ENCODE measurements around the gene HDAC9. TPM values are rescaled to one million over a fixed set of nuclear protein-coding genes. Genes with fewer than 3 reads are reported as not detected.

Gene HDAC9
- total RNA-seq, 1 experiment from 2014 or later, result 19.5 TPM

DNA sequence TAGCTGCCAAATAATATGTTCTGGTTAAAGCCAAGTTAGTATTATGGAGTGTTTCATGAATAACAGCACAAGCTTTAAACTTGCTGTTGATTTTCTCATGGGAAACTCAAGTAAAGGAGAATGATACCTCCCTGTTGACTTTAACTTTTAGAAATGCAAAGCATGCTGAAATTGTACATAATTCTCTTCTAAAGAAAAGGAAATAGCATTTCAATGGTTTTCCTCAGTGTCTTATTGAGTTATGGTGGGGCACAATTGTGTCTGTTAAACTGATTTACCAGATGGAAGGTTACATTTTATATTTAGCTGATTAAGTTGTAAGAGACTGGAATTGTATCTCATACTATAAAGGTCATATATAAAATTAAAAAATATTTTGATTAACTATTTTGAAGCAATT, 119.3 kb downstream of the HDAC9 start:
- DNase-seq (ENCODE audit: low read depth), result no peak
- in situ Hi-C loops (cut with HindIII; ENCODE audit: low pct_unique_long_range_greater_than_20kb, low sequenced_read_pairs), result no loop called here

DNA sequence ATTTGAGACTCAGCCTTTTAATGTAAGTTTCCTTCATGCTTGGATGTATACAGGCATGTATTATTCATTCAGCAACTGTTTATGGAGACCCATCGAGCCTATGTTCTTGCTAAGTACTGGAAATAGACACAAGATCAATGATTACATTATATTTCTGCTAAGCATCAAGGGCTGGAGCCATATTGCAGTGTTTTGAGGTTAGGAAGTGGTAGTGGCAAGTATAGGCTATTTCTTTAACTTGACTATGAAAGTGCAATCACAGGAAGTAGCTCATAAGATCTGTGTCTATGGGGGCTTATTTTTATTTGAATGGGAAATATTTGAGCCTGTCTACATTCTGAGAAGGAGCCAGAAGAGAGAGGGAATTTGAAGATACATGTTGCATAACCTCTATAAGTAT, 123.8 kb downstream of the HDAC9 start:
- DNase-seq (ENCODE audit: low read depth), result no peak
- in situ Hi-C loops (cut with HindIII; ENCODE audit: low pct_unique_long_range_greater_than_20kb, low sequenced_read_pairs), result no loop called here

DNA sequence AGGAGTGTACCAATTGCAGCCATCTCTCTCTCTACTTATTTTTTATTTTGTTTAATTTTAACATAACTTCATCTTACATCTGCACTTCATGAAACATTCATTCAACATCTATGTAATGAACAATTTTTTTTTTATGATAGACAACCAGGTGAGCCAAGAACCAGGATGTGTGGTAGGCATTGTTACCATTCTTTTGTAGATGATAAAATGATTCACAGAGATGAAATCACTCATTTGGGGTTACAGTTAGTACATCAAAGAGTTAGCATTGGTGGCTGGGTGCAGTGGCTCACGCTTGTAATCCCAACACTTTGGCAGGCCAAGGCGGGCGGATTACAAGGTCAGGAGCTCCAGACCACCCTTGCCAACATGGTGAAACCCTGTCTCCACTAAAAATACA, 127.8 kb downstream of the HDAC9 start:
- in situ Hi-C loops (cut with HindIII; ENCODE audit: low pct_unique_long_range_greater_than_20kb, low sequenced_read_pairs), result no loop called here
- no peak for DNase-seq (ENCODE audit: low read depth)

DNA sequence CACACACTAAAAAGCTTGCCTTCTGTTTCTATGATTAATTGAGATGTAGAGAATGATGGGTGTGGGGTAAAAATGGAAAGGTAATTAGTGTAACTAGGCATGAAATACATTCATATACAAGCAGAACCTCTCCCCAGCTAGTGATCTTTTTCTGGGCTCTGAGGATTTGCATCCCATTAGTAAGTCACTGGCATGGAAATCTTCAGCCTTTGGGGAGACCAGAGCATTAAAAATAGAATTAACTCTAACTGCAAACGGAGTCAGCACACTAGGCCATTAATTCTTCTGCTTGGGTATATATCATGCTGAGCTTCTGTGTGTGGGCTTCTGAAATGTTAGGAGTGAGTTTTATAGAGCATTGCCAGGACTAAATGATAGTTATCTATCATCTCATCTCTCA, 128.9 kb downstream of the HDAC9 start:
- in situ Hi-C loops (cut with HindIII; ENCODE audit: low pct_unique_long_range_greater_than_20kb, low sequenced_read_pairs), result no loop called here

DNA sequence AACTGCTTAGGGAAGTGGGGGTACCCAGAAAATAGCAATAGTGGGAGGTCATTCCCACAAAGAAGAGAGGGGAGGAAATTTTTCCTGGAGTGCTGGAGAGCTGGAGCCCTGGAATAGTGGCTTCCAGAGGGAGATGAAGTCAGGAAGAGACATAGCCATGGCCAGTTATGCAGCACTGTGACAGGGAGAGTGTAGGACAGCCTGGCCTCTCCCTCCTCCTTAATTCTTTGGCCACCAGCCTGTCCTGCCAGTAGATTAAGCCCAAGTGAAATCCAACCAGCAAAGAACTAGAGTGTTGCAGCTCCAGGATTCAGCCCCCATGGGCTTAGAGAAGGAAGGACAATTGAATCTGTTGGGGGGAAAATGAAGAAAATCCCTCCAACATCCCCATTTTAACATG, 130.5 kb downstream of the HDAC9 start:
- in situ Hi-C loops (cut with HindIII; ENCODE audit: low pct_unique_long_range_greater_than_20kb, low sequenced_read_pairs), result no loop called here
- no peak for DNase-seq (ENCODE audit: low read depth)

More for the DNA sequence above, 128.9 kb downstream of the HDAC9 start:
- no peak for DNase-seq (ENCODE audit: low read depth)

DNA sequence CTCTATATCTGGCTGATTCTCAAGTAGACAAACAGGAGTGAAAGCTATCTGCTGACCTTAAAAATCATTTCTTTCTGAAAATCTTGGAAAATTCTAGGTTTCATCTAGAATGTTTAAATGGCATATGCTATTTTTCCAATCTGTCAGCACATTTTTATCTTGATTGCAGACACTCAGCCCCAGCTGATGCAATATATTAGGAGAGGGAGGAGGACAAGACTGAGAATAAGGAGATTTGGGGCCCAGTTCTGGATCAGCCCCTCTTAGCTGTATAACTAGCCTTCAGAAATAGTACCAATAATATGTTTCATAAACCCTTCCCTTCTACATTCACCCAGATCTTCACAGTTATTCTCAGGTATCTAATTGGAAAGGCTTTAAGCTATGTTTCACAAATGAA, 131.2 kb downstream of the HDAC9 start:
- in situ Hi-C loops (cut with HindIII; ENCODE audit: low pct_unique_long_range_greater_than_20kb, low sequenced_read_pairs), result no loop called here
- no peak for DNase-seq (ENCODE audit: low read depth)

DNA sequence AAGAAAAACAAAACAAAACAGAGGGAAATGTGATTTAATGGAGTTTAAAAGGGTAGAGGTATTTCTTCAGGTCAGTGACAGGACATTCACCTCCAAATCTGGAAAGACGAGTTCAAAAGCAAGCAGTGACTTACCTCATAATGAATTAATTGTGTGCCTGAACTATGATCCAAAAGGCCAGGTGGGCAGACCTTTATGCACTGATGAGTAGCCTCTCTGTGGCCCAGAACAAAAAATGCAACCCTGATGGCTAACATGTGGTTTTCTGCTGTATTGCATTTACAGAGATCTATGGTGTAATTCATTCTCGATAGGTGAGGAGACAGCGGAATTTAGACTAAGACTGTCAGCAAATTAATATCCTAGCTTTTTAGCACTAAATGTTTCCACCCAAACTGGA, 142.0 kb downstream of the HDAC9 start:
- in situ Hi-C loops (cut with HindIII; ENCODE audit: low pct_unique_long_range_greater_than_20kb, low sequenced_read_pairs), result no loop called here
- no peak for DNase-seq (ENCODE audit: low read depth)

DNA sequence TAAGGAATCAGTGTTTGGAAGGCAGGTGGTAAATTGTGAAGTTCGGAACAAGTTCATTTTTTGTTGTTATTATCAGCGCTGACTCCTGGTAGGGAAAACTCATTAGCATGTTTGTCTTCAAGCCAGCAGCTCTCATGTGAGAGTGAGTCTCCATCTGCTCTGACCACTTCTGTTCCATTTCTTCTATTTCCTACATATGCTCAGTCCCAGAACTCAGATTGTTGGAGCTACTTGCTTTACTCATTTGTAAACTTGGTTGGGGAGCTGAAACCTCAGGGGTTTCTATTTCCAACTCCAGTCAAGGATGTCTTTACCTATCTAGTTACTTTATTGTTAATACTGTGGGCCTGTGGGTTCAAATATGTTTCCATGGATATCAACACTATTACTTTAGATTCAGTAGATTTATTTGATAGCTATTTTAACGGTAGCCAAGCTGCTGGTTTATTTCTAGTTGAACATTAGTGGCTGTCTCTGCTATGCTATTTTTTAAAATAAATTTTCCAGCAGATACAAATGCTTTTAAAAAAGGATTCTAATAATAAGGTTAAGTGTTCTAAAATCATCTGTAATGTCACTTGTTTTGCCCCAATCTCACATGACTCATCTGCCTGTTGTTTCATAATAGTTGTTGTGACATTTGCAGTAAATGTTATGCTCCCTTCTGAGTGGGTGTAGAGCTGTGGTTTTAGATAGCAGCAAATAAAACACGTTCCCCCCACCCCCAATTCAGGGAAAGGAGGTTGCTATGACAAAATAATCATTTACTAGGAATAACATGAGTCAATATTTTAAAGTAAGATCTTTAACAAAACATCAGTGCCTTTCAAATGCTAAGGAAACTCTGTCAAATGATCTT, 143.3 kb downstream of the HDAC9 start:
- no peak for DNase-seq (ENCODE audit: low read depth)

DNA sequence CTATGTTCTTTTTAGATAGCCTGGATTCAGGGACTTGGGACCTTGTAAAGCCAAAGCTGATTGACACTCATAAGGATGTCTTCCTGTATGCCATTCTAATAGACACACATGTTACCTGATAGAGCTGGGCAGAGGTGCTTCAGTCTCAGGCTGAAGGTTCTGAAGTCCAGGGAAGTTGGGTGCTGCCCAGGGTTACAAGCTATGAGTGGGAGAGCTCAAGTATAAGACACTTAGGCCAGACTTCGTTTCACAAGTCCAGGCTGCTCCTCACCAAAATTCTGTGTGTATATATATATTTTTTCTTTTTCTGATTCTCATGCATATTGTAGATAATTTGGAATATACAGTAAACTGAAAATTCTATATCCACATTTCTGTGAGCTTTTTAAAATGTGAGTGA, 144.2 kb downstream of the HDAC9 start:
- no peak for DNase-seq (ENCODE audit: low read depth)
- in situ Hi-C loops (cut with HindIII; ENCODE audit: low pct_unique_long_range_greater_than_20kb, low sequenced_read_pairs), result no loop called here

More for the DNA sequence above, 143.3 kb downstream of the HDAC9 start:
- in situ Hi-C loops (cut with HindIII; ENCODE audit: low pct_unique_long_range_greater_than_20kb, low sequenced_read_pairs), result no loop called here

DNA sequence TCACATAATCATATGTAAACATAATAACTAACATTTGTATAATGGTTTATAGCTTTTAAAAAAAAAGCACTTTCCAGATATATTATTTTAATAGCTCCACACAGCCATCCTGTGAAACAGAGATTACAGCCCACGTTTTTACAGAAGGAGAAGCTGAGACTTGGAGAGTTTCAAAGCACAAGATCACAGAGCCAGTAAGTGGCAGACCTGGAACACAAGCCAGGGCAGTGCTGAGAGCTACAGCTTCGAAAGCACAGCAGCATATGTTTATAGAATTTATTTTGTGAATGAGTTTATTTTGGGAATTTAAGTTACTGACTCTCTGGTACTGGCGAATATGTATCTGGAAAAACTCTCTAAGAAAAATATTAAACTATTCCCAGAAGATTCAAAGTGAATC, 149.4 kb downstream of the HDAC9 start:
- in situ Hi-C loops (cut with HindIII; ENCODE audit: low pct_unique_long_range_greater_than_20kb, low sequenced_read_pairs), result no loop called here
- DNase-seq (ENCODE audit: low read depth), result no peak

DNA sequence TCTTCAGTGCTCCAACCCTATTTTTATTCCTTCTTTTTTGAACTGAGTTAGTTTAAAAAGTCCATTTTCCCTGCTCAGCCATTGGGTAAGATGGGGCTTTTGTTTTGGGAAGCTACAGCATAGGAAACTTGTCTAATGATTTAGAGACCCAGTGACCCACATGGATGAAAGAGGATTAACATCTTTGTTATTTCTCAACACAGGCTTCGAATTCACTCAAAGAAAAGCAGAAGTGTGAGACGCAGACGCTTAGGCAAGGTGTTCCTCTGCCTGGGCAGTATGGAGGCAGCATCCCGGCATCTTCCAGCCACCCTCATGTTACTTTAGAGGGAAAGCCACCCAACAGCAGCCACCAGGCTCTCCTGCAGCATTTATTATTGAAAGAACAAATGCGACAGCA, 152.0 kb downstream of the HDAC9 start:
- DNase-seq (ENCODE audit: low read depth), result no peak
- in situ Hi-C loops (cut with HindIII; ENCODE audit: low pct_unique_long_range_greater_than_20kb, low sequenced_read_pairs), result no loop called here

DNA sequence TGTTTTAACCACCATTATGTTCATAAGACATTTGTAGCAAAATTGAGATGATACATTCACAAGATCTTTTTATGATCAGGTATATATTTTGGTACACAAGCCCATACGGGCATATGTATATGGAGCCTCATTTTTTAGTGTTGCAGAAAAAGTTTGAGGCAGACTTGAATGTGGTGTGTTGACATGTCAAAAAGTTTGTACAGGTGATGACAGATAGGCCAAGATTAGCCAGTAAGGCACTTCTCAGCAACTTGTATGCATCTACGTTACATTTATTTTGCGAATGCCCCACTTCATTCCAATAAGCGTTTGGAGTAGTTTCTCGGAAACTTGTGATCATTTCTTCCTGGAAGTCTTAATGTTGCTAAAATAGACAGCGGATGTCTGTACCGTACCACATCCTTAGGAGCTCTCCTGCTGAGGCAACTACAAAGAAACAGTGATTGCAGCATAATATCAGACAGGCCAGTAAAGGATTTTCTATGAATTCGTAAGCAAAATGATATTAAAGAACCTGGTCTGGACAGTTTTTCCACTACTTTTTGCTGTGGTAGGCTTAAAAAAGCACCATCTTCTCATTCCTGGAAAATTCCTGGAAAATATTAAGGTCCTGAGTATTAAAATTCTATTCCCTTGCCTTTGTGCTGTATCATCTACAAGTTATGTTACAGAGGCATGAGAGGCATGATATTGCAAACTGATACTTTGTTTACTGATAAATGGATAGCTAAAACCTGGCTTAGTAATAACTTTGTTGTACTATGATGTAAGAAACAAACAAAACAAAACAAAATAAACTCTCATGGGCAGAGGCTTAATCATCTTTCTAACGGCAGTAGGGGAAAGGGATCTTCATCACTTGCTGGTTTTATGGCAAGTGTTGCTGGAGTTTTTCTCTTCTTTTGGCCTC, 153.6 kb downstream of the HDAC9 start:
- no peak for DNase-seq (ENCODE audit: low read depth)
- in situ Hi-C loops (cut with HindIII; ENCODE audit: low pct_unique_long_range_greater_than_20kb, low sequenced_read_pairs), result no loop called here

DNA sequence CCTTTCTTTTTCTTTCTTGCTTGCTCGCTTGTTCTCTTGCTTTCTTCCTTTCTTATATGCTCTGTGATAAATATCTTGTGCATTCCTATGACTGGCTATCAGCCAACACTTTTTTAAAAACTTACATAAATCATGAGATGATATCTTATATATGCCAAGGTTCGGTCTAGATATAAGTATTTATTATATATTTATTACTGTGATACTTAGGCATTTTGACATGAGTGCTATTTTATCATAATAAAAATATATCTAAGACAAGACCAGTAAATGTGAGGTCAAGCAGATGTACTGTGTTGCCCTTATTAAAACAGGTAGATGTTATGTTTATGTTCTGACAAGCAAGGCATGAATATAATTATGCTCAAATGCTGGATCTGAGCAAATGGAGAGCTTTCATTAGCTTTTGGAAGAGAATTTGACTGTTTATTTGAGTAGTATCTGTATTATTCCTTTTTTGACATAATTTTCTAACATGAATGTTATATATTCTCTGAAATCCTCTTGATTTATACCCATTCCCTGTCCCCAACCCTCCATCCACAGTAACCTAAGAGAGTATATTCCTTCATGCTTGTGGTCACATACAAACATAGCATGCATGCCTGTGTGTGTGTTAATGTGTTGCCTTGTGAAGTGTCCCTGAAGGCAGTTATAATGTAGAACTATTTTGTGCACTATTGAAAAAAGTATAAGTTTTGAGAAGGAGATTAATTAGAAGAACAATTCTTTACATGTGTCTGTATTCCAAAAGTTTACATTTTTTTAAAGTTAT, 158.0 kb downstream of the HDAC9 start:
- no peak for DNase-seq (ENCODE audit: low read depth)
- in situ Hi-C loops (cut with HindIII; ENCODE audit: low pct_unique_long_range_greater_than_20kb, low sequenced_read_pairs), result no loop called here

DNA sequence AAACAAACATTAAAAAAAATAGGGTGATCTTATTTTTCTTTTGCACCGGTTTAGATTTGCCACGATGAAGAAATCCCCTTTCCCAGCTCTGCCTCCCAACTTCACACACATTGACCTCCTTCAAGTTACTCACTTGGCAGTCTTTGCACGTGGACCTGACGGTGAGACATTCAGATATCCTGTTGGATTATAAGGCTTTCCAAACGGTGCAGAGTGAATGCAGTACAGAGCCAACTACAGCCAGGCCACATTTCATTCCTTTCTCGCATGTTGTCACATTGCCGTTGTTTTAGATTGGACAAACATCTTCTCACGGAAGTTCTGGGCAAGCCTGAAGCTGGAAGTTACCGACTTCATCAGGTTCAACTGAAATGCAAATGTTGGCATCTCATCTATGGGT, 159.2 kb downstream of the HDAC9 start:
- no peak for DNase-seq (ENCODE audit: low read depth)
- in situ Hi-C loops (cut with HindIII; ENCODE audit: low pct_unique_long_range_greater_than_20kb, low sequenced_read_pairs), result no loop called here

DNA sequence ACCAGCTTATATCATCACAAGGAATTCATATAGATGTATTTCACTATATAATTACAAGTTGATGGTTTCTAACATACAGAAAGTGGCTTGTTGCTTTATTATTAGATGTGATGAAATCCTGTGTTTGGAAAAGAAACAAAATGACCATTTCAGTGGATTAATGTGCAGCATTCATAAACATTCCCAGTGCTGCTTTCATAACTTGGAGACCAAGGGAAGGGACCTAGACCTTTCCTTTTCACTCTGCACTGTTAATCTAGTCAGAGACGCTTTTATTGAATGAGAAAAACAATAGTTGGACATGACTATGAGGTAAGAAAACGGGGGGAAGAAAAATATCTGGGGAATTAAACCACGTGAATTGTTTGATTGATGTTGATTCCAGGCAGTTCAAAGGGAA, 160.0 kb downstream of the HDAC9 start:
- DNase-seq (ENCODE audit: low read depth), result no peak
- in situ Hi-C loops (cut with HindIII; ENCODE audit: low pct_unique_long_range_greater_than_20kb, low sequenced_read_pairs), result no loop called here

DNA sequence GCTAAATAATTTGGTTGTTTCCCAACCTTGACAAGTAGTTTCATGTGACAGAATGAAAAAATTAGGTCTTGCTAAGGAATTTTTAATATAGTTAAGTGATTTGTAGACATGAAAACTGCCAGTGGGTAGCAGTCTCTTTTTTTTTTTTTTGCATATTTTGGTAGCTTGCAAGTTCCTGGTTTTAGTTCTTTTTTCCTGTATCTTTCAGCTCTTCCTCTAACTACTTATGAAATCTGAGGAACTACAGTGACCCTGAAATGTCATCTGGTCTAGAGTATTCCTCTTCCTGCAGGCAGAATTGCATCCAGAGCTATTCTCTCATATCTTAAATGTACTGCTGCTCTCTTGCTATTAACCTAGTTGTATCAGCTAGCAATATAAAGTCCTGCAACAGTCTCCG, 160.4 kb downstream of the HDAC9 start:
- no peak for DNase-seq (ENCODE audit: low read depth)
- in situ Hi-C loops (cut with HindIII; ENCODE audit: low pct_unique_long_range_greater_than_20kb, low sequenced_read_pairs), result no loop called here

DNA sequence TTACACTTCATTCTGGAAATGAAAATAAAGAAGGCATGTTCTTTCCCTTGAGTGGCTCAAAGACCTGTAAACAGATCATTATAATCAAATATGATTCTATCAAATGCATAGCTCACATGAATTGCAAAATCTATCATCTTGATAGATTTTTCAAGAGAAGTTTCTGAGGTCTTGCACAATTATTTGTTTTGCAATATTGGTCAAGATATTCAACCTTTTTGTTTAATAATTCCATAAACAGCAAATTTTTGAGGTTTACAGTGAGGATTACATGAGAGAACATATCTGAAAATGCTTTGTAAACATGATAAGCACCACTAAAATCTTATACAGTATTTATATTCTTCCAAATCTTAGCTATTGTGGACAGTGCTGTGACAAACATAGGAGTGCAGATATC, 160.8 kb downstream of the HDAC9 start:
- no peak for DNase-seq (ENCODE audit: low read depth)
- in situ Hi-C loops (cut with HindIII; ENCODE audit: low pct_unique_long_range_greater_than_20kb, low sequenced_read_pairs), result no loop called here

DNA sequence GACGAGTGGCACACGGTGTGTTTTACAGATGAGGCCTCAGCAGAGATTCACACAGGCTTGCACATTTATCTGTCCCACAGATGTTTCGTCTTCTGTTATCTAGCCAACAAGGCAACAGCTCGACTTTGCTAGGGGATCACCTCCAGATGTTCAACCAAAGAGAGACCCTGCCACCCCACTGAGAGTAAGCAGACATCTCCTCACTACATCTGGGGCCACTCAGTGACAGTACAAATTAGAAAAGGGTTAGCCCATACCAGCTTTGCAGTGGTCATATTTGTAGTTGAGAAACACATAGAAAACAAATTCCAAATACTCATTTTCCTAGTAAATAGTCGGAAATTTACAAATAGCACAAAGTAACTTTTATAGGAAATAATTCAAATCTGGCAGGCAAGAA, 164.2 kb downstream of the HDAC9 start:
- DNase-seq (ENCODE audit: low read depth), result no peak
- in situ Hi-C loops (cut with HindIII; ENCODE audit: low pct_unique_long_range_greater_than_20kb, low sequenced_read_pairs), result no loop called here

DNA sequence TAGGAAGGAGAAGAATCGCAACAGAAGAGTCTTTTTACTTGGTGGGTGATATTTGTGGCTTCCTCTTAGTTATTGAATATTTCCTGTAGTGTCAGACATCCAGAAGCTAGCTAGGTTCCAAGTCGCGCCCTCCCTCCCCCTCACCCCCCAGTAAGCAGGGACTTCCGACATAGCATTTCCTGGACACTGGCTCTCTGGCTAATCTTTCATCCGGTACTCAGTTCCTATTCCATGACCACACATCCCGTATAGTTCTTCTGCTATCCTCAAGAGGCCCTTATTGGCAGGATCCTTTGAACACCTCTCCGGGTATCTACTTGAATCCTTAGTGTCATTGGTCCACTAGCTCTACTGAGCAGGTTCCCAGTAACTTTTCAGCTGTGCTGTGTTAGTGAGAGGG, 167.8 kb downstream of the HDAC9 start:
- in situ Hi-C loops (cut with HindIII; ENCODE audit: low pct_unique_long_range_greater_than_20kb, low sequenced_read_pairs), result no loop called here
- no peak for DNase-seq (ENCODE audit: low read depth)

Measured in Caki2 (cell line).